Natural killer cell (primary cell): ENCODE data around the gene CEP112. TPM values are rescaled to one million over a fixed set of nuclear protein-coding genes. Genes with fewer than 3 reads are reported as not detected.

Experiments used
- ATAC-seq, 3 donors: fragments of 150-1000 bp in 2 of 3; fragments of 200-7000 bp in 1 of 3; cut with Tn5 transposase; 1 replicate in 1 of 3; 2 replicates in 2 of 3; pipeline ENCODE4 v1.10.0; 2021; ENCODE audit warnings: mild to moderate bottlenecking in 2 of 3, moderate library complexity in 2 of 3
- DNase-seq, 2 donors: peaks; one replicate each; pipeline versions ENCODE4 v3.0.0 to v3.0.0-alpha.2; 2013 to 2021; ENCODE audit warnings: mixed read lengths in 1 of 2
- H3K27ac ChIP-seq: one replicate; pipeline ENCODE4 v1.5.1; 2013; ENCODE audit warnings: mild to moderate bottlenecking, low read length
- H3K27me3 ChIP-seq: one replicate; pipeline ENCODE4 v1.6.1; 2013; ENCODE audit warnings: low read length; ENCODE audit not compliant: control insufficient read depth, insufficient read depth
- H3K36me3 ChIP-seq: one replicate; pipeline ENCODE4 v1.6.1; 2013; ENCODE audit warnings: low read length; ENCODE audit not compliant: control insufficient read depth, insufficient read depth
- H3K4me1 ChIP-seq: one replicate; pipeline ENCODE4 v1.6.1; 2013; ENCODE audit warnings: low read length; ENCODE audit not compliant: control insufficient read depth, insufficient read depth
- H3K4me3 ChIP-seq: one replicate; pipeline ENCODE4 v1.5.1; 2013; ENCODE audit warnings: low read length
- H3K9me3 ChIP-seq: one replicate; pipeline ENCODE4 v1.6.1; 2013; ENCODE audit warnings: low read length; ENCODE audit not compliant: control insufficient read depth, insufficient read depth
- H3K27ac Mint-ChIP-seq, 2 donors: one replicate each; pipeline ENCODE4 v1.8.0; 2022; ENCODE audit warnings: mild to moderate bottlenecking in 2 of 2, mixed read lengths in 2 of 2, moderate library complexity in 1 of 2
- H3K27me3 Mint-ChIP-seq, 2 donors: one replicate each; pipeline ENCODE4 v1.8.0; 2022; ENCODE audit warnings: low read depth in 2 of 2, mixed read lengths in 2 of 2
- H3K36me3 Mint-ChIP-seq: one replicate; pipeline ENCODE4 v1.8.0; 2022; ENCODE audit warnings: mixed read lengths
- H3K4me1 Mint-ChIP-seq, 2 donors: one replicate each; pipeline ENCODE4 v1.8.0; 2022; ENCODE audit warnings: mixed read lengths in 2 of 2
- H3K4me3 Mint-ChIP-seq: one replicate; pipeline ENCODE4 v1.8.0; 2022; ENCODE audit warnings: mild to moderate bottlenecking, moderate library complexity, mixed read lengths
- H3K9me3 Mint-ChIP-seq, 2 donors: one replicate each; pipeline ENCODE4 v1.8.0; 2022; ENCODE audit warnings: mixed read lengths in 2 of 2
- CTCF ChIP-seq: fragments of 200-600 bp; IDR thresholded peaks from one replicate; pipeline ENCODE4 v1.8.0; 2022; ENCODE audit warnings: antibody characterized with exemption
- WGBS: methylation state at CpG from one replicate; pipeline ENCODE4 v1.1.7; 2013; ENCODE audit warnings: missing lambda C conversion rate; ENCODE audit not compliant: insufficient coverage; 5-methylcytosine and 5-hydroxymethylcytosine counted together
- intact Hi-C: fragments of 100-400 bp; cut with micrococcal nuclease; formaldehyde crosslinking; loops from one replicate; pipeline ENCODE4 v1.14.2; 2022
- total RNA-seq, 4 donors: library from RNA; stranded (reverse); fragments of 120-200 nt in 1 of 4; gene quantifications; one replicate each; pipeline versions ENCODE4 v1.2.3 to v1.2.4, GENCODE V29; 2013 to 2022

CEP112 gene
- total RNA-seq = 1 to 10 TPM in 1 of 3 donors, under 1 TPM in 2; 0.60 to 1.1 (median 0.85) TPM
- 1.5 TPM for total RNA-seq (2013)

GRCh38 chr17:66191593-66192377, at the start of gene CEP112:
CEP112 (minus strand) TSS chr17:66192133.
- no peak for TF ChIP-seq CTCF
- Histone ChIP-seq H3K27me3 (no peaks in the 10 kb centered on the region), H3K27ac (peak within 1 kb of the TSS; percentile 64), H3K4me1 (peaks cover 12% of the 10 kb centered on the region), H3K9me3 (no peaks in the 10 kb centered on the region), H3K36me3 (no peaks in the 10 kb centered on the region), H3K4me3 (peak within 1 kb of the TSS; percentile 60)
- Mint-ChIP-seq H3K36me3 (no peaks in the 10 kb centered on the region), H3K4me3 (peak within 1 kb of the TSS; percentile 85), H3K4me1 (peaks cover 6 to 11% of the 10 kb centered on the region in 2 donors), H3K27me3 (no peaks in the 10 kb centered on the region), H3K9me3 (no peaks in the 10 kb centered on the region), H3K27ac (peak within 1 kb of the TSS; percentile 88 to 92)
- under 1% methylated on average over 83 of the region's 83 CpGs for WGBS
- intact Hi-C loops = no loop called here
- DNase-seq (peak; percentile 82 to 97), ATAC-seq (peak; percentile 88 to 90 (median 88))

- no peak for DNase-seq
- intact Hi-C loops = no loop called here
- Histone ChIP-seq H3K27me3 (peaks cover 3% of the 10 kb centered on the region), H3K4me1 (peaks cover 1% of the 10 kb centered on the region), H3K4me3 (no peak overlapping the region), H3K27ac (no peak overlapping the region), H3K9me3 (no peaks in the 10 kb centered on the region), H3K36me3 (no peaks in the 10 kb centered on the region)
- Mint-ChIP-seq H3K36me3 (no peaks in the 10 kb centered on the region), H3K9me3 (no peaks in the 10 kb centered on the region), H3K4me3 (no peak overlapping the region), H3K27ac (no peak overlapping the region), H3K27me3 (peaks cover 14 to 20% of the 10 kb centered on the region in 2 donors), H3K4me1 (no peaks in the 10 kb centered on the region)
- ATAC-seq = no peak
- TF ChIP-seq CTCF = no peak
- 44% methylated on average over 1 of the region's 3 CpGs for WGBS
Measured at GRCh38 chr17:66240630-66241029, 48.7 kb upstream of the CEP112 start.

GRCh38 chr17:66240013-66240412, 48.1 kb upstream of the CEP112 start:
- Histone ChIP-seq H3K9me3 (no peaks in the 10 kb centered on the region), H3K4me1 (no peaks in the 10 kb centered on the region), H3K36me3 (no peaks in the 10 kb centered on the region), H3K27ac (no peak overlapping the region), H3K27me3 (peaks cover 3% of the 10 kb centered on the region), H3K4me3 (no peak overlapping the region)
- no peak for TF ChIP-seq CTCF
- ATAC-seq = no peak
- no peak overlapping the region for H3K27ac Mint-ChIP-seq
- H3K4me3 Mint-ChIP-seq = no peak overlapping the region
- H3K9me3 Mint-ChIP-seq = no peaks in the 10 kb centered on the region
- intact Hi-C loops = no loop called here
- no peaks in the 10 kb centered on the region for H3K4me1 Mint-ChIP-seq
- peaks cover 14 to 20% of the 10 kb centered on the region in 2 donors for H3K27me3 Mint-ChIP-seq
- WGBS = 87% methylated on average over 6 of the region's 6 CpGs
- no peaks in the 10 kb centered on the region for H3K36me3 Mint-ChIP-seq
- no peak for DNase-seq
